Fibroblast of skin of scalp (primary cell): ENCODE measurements around the gene HABP2.
A peak's percentile ranks its signal among the peaks of the same experiment; 100 is the strongest.

Source experiments
- DNase-seq: peaks from one replicate; pipeline ENCODE4 v3.0.0-alpha.2; 2013

The HABP2 gene

DNA sequence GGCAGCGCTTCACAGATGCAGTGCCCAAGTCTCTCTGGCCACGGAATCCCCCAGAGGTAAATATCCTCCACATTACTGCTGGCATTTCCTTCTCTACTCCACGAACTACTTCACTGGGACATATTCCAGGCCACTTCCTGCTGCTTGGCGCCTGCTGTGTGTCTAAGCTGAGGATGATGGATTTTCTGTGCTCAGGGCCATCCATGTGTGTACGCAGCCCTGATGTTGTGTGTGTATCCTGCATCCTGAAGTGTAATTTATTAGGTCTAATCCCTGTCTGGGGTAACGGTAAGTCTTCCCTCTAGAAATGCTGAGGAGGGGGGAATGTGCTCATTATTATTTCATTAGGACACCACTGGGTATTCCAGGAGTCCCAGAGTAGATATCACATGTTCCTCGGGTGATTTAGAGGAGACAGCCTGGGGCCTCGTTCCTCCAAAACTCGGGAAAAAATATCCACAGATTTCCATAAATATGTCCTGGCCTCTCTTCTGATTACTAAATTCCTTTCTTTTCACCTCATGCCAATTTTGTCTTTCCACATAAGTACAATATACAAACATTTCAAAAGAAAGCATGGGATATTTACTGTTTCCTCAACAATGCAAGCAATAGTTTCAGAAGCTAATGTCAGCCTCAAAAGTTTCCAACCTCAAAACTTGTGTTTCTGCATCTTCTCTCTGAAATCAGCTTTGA is 25.5 kb upstream of the HABP2 start:
- DNase-seq, result peak; percentile 50

GRCh38 chr10:113528876-113529275 is 24.0 kb upstream of the HABP2 start:
- no peak for DNase-seq

GRCh38 chr10:113529575-113529974 is 23.3 kb upstream of the HABP2 start:
- DNase-seq, result no peak

- DNase-seq, result no peak
These were observed 22.4 kb upstream of the HABP2 start for GRCh38 chr10:113530476-113530875.

DNA sequence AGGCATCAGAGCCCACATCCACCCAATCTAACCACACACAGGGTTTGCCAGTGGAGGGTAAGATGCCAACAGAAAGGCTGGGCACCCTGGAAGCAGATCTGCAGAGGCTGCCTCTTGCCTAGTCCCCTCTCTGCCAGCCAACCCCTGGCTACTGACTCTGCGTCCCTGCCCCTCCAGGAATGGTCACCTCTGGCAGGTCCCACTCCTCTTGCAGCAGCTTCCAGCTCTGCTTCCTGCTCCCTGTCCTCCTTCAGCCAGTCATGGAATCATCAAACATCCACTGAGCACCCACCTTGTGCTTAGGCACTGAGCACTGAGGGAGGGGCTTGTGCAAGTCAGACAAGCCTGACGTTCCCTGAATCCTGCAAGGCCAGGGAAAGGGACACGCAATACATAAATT is 20.1 kb upstream of the HABP2 start:
- DNase-seq, result no peak

DNA sequence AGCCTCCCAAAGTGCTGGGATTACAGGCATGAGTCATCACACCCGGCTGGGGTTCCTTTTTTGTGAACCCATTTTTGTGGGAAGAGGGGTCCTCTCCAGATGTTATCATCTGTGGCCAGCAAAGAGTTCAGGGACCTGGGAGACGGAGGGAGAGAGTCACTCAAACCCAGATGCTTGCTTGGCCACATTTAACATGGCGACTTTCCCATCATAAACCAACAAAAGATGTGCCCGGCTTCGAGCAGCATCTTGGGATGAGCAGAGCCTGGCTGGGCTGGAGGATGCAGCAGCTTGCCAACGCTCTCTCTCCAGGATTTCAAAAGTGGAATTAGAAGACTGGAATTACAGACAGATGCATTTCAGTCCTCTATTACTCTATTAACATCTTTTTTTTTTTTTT is 19.1 kb upstream of the HABP2 start:
- no peak for DNase-seq

GRCh38 chr10:113534423-113534822 is 18.4 kb upstream of the HABP2 start:
- no peak for DNase-seq

GRCh38 chr10:113537672-113538071 is 15.2 kb upstream of the HABP2 start:
- DNase-seq, result no peak

DNA sequence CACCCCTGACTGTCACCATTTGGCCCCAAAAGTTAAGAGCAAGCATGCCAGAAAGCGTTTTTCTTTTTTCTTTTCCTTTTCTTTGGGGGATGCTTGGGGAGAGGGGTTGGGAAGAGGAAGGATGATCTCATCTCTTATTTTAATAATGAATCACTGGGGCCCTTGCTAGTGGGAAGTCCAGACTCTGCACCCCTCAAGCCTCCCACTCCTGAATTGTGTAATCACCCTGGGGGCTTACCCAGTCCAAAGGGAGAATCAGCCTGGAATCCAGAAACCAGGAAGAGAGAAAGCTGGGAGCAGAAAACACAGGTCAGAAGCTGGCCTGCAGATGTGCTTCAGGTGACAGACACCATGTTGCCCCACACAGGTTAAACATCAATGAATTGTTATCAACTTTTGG is 14.7 kb upstream of the HABP2 start:
- DNase-seq, result no peak

- DNase-seq, result peak; percentile 76
These were observed 13.1 kb upstream of the HABP2 start for GRCh38 chr10:113539789-113540188.

DNA sequence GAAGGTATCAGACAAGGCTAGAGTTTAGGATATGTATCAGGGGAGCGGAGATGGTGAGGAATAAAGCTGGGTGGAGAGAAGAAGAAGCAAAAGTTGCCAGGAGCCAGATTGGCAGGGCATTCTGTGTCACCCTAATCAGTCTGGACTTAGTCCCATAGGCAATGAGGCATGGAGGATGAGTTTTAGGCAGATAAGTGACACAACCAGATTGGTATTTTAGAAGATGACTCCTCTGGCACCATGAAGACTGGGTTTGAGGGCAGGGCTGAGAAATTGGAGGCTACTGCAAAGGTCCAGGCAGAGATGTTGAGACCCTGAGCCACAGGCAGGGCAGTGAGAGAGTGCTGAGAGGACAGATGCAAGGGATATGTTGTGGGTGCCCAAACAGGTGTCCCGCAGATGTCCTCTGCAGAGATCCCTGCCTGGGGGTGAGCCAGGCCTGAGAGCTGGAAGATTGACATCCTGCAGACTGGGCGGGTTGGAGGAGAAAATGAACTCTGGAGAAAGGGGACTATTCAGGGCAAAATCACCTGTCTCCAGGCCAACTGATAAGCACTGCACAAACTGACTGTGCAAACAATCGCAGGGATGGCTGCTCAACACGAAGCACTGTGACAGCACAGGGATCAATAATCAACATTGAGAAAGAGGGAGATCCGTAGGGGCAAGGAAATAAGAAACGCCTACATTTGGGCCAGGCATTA is 11.9 kb upstream of the HABP2 start:
- peak; percentile 48 for DNase-seq

DNA sequence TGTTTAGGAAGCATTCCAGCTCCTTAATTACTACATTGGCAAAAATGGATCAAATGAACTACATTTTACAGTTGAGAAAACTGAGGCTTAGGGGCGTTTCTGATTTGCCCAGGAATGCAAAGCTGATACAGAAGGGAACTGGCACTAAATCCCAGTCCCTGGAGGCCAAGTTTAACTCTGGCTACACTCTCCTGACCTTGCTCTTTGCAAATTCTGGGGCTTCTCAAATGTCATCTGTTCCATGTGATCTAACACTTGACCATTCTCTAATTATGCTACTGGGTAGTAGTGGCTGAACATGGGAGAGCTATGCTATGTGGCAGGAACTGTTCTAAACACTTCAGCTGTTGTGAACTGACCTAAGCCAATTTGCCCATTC is 11.3 kb upstream of the HABP2 start:
- DNase-seq, result no peak

- DNase-seq, result no peak
These were observed 9.5 kb upstream of the HABP2 start for GRCh38 chr10:113543107-113543955.

- no peak for DNase-seq
These were observed 8.5 kb upstream of the HABP2 start for GRCh38 chr10:113544392-113544791.

- DNase-seq, result no peak
These were observed 5.4 kb upstream of the HABP2 start for GRCh38 chr10:113547426-113547825.

GRCh38 chr10:113549856-113550255 is 3.0 kb upstream of the HABP2 start:
- DNase-seq, result no peak

DNA sequence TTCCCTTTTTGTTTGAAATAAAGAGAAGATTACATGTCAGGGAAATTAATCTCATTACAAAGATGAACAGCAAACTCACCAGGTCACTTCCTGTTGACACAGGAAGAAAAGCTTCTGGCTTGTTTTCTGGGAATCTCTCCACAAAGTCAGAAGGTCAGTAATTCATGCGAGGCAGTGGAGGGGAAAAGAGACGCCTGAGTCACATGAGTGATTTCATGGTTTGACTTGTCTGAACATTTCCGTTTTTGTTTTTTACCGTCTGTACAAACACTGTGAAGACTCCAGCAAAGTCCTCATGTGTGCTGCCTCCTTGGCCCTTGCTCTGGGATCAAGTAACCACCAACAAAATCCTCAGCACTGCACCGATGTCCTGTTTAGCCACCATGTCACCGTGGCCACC is 2.5 kb upstream of the HABP2 start:
- no peak for DNase-seq

GRCh38 chr10:113552014-113552413 is 839 bp upstream of the HABP2 start:
- DNase-seq, result no peak

- no peak for DNase-seq
These were observed 296 bp downstream of the HABP2 start for GRCh38 chr10:113553149-113553548.

DNA sequence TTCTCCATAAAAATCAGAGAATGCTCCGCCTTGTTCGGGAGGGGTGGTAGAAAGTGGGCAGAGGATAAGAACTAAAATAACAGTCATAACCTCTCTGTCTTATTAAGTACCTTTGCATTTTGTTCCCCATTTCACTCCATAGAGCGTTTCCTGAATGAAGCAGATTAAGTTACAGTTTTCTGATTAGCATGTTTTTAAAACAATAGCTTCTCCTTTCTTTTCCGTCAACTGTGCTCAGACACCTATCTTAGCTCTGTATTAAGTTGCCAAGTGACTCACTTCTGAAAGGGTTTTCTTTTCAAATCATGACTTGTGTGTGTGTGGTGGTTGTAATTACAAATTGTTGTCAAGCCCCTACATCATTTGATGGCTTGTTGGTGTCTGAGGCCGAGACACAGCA is 1.4 kb downstream of the HABP2 start:
- no peak for DNase-seq

DNA sequence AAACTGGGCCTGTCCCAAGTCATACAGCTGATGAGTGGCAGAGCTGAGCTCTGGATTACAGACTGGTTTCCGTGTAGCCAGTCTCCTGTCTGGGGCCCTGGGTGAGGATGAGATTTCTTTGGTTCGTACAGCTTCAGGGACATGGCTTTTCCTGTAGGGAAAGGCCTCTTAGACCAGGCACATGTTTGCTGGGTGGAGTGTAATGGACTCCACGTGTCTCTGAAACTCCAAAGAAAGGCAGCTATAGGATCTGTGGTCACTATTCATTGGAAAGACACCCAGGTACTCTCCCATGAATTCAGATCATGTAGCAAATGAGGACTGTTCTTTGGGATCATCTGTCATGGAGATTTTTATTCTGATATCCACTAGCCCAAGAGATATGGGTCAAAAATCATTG is 2.4 kb downstream of the HABP2 start:
- no peak for DNase-seq

GRCh38 chr10:113555751-113556150 is 2.9 kb downstream of the HABP2 start:
- DNase-seq, result no peak

DNA sequence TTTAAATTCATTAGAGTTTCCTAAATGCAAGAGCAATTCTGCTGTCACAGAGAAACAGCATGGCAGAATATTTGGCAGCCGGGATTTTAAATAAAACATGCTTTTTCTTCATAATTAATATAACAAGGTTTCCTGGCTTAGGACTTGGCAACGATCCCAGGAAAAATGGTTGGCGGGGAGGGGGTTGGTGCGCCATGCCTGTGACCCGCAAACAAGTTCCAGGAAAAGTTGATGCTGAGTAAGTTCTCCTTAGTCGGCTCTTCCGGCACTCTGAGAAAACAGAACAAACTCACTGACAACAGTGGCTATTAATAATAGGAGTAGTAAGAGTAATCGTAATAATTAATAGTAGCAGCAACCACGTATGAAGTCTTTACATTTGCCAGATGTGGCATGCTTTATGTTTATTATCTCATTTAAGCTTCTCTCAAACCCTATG is 4.6 kb downstream of the HABP2 start:
- peak; percentile 26 for DNase-seq

DNA sequence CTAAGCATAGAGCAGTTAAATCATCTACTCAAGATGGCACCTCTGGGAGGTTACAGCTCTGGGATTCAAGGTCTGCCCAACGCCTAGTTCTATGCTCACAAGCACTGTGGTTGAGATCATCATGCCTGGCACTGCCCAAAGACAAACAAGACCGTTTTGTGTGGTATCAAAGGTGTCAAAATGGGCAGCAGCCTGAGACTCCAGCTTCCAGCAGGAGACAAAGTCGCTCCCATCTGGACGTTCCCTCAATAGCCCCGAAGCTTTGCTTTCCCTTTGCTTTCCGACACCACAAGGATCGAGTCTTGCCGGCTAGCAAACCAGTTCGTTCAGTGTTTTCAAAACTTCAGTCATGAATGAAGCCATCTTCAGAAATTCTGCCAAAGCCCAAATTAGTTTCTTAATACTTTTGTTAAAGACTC is 5.1 kb downstream of the HABP2 start:
- no peak for DNase-seq
